GM18858 (cell line): Measurements from ENCODE around the gene EVC.
"Not testable (repeated sequence)": the region's sequence is repeated elsewhere in the genome, so short reads cannot be mapped to it uniquely, and the experiment has no call there.

Experiments
- ATAC-seq: cut with Tn5 transposase; IDR thresholded peaks from one replicate; pipeline ENCODE4 v1.9.1; 2021; ENCODE audit not compliant: unreplicated experiment

EVC gene

DNA sequence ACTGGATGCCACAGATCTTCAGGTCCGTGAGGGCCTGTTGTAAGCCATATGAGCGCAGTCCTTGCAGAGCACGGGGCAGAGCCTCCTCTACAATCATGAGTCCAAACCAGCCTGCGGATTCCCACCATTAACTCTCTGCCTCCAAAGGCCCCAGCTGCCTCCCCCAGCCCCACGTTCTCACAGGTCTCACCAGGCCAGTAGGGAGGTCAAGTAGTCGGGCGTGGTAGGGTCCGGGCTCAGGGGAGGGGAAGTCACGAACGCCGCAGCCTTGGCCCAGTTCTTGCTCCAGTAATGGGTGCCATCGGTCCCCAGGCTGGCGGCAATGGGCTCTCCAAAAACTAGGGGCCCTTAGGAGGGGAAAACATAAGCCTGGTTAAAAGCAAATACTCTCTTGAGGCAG is 128.3 kb downstream of the EVC start:
- ATAC-seq: no peak

DNA sequence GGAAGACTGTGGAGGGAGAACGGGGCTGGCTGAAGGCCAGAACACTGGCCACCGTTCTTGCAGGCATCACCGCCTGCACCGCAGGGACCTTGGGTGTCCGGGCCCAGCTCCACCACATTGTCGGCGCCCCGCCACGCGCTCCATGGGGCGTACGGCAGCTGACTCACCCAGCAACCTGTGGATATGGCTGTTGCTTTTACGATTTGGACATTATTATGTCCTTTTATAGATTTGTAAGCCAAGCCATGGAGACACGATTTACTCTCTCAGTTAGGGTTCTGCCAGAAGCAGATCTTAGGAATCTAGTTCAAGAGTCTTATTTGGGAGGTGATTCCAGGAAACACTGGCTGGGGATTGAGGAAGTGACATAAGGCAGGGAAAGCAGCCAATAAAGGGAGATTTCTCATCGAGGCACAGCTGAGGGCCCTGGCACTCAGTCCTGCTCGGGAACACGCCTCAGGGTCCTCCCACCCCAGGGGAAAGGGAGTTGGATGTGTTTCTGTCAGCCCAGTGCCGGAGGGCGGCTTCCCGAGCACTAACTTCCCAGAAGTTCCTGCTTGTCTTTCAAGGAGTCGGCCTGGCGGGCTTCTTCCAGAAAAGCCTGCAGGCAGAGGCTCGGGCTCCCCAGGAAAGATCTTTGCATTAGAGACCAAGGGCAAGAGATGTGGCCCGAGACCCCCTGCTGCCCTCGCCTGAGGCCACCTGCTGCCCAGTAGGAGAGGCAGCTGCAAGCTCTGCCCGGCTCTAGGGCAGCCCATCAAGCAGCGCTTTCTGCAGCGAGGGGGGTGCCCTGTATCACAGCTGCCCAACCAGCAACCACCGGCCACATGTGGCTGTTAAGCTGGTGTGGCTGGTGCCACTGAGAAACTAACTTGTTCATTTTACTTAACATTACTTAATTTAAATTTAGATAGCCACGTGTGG is 129.0 kb downstream of the EVC start:
- ATAC-seq: no peak

DNA sequence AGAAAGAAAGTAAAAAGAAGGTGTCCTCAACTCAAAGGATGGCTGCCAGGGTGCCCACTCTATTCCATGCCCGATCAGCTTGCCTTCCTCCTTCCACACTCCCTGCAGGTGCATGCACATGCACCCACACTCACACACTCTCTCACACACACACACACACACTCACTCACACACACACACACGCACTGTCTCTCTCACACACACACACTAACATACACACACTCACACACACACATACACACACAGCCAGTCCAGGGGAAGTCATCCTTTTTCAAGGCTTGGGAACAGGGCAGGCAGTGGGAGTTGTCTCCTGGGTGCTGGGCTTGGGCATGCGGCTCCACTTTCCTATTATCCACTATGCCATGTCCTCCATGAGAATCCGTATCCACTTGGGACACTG is 131.5 kb downstream of the EVC start:
- no peak for ATAC-seq

DNA sequence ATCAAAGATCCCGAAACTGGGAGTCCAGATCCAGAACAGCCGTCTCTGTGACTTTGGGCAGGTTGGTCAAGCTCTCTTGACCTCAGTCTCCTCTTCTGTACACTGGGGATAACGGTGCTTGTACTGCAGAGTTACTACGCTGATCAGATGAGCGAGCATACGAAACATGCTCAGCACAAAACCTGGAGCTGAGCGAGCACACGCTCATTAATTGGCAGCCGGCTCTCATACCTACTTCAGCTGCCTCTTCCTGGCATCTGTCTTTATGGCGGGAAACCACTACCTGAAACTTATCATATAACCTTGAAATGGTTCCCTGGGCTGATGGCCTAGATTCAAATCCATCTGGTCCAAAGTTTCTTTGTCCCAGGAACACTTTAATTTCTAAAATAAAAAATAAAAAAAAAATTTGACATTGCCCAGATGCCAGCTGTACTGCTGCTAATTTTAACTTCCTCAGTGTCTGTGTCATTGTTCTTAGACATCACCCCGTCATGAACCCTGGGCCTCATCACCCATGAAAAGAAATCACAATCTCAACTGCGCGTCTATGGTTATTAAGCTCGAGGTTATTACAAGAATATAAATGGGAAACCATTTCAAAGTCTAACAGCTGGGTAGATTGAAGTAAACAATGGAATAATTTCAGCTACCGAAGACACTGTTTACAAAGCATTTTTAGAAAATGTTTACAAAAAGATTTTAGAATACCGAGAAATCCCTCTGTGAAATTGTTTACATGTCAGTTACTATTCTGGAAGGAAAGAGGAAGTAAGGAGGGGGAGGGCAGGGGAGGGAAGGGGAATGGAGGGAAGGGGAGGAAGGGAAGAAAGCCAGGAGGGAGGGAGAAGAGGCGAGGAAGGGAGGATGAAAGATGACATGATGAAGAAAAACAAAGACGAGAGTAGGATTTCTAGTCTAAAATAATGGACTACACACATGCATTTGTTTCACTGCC is 132.9 kb downstream of the EVC start:
- no peak for ATAC-seq

- no peak for ATAC-seq
Observed at GRCh38 chr4:5845035-5845905, 134.3 kb downstream of the EVC start.

GRCh38 chr4:5851637-5852301 is 140.8 kb downstream of the EVC start:
- ATAC-seq: no peak

DNA sequence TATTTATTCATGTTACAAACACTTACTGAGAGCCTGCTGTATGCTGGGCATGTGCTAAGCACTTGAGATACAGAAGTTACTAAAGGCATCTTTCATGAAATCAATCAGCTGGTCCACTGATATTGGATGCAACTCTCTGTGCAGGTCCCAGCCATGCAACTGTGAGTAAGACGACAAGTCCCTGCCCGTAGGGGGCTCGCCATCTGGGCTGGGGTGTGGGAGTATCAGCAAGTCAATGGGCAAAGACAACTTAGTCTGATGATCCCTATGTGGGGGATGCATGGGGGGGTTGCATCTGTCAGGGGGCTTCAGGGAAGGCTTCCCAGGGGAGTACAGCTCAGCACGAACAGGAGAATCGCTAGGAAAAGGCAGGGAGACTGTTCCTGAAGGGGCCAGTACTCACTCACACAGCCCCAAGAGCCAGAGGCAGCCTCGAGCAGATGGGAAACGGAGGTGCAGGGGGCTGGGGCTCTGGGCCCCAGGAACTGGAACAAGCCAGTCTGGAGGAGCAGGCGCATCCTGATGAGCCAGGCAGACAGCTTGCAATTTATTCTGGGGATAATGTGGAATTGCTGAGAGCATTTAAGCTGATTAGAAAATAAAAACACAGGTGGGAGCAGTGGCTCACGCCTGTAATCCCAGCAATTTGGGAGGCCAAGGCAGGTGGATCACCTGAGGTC is 141.7 kb downstream of the EVC start:
- ATAC-seq: no peak

- ATAC-seq: no peak
Observed at GRCh38 chr4:5854929-5855328, 143.9 kb downstream of the EVC start.

DNA sequence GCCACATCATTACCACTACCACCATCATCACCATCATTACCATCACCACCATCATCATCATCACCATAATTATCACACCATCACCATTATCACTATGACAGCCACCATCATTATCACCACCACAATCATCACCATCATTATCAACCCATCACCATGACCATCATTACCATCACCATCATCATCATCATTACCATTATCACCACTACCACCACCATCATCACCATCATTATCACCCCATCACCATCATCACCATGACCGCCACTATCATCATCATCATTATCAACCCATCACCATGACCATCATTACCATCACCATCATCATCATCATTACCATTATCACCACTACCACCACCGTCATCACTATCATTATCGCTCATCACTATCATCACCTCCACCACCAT is 145.4 kb downstream of the EVC start:
- not testable (repeated sequence) for ATAC-seq

DNA sequence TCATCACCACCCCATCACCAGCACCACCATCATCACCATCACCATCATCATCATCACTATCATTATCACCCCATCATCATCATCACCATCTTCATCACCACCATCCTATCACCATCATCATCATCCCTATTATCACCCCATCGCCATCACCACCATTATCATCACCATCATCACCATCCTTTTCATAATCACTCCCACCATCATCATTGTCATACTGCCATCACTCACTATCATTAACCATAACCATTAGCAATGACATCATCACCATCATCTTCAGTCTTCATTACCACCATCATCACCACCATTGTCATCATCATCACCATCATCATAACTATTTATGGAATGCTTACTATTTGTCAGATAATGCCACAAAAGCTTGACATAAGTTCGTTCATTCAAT is 146.2 kb downstream of the EVC start:
- ATAC-seq: no peak

GRCh38 chr4:5858020-5858769 is 147.2 kb downstream of the EVC start:
- no peak for ATAC-seq

DNA sequence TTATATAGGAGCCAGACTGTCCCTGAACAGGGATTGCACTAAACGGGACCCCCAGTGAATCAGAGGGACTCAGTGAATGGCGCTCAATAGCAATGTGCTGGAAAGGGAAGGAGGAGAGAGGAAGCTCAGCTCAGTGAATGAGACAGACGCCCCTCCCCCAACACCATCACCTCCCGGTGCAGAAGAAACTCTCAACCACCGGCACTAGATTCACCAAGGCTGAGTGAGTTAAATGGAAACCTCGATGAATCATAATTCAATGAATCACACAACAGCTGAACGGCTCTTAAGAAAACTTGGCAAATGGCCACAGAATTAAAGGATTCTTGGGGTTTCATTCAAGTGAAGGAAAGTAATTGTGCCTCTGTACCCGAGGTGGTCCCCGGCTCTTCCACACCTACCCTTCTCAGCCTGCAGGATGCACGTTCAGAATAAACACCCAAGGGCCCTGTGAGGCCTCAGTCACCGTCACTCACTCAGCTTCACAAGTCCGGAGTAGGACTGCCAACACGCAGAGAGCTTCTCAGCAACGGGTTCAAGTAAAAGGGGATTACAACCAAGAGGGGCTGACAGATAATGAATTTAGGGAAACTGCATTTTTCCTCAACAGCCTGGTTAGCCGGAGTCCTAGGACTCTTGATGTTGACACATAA is 152.6 kb downstream of the EVC start:
- no peak for ATAC-seq
